ENCODE data around the gene ZNF385B. TPM values are rescaled to one million over a fixed set of nuclear protein-coding genes. Genes with fewer than 3 reads are reported as not detected.

The ZNF385B gene
- polyA plus RNA-seq, 1 donor (not counting 4 experiments of a cell fraction or from before 2014, with no cell fraction given) = 0.17 TPM

DNA sequence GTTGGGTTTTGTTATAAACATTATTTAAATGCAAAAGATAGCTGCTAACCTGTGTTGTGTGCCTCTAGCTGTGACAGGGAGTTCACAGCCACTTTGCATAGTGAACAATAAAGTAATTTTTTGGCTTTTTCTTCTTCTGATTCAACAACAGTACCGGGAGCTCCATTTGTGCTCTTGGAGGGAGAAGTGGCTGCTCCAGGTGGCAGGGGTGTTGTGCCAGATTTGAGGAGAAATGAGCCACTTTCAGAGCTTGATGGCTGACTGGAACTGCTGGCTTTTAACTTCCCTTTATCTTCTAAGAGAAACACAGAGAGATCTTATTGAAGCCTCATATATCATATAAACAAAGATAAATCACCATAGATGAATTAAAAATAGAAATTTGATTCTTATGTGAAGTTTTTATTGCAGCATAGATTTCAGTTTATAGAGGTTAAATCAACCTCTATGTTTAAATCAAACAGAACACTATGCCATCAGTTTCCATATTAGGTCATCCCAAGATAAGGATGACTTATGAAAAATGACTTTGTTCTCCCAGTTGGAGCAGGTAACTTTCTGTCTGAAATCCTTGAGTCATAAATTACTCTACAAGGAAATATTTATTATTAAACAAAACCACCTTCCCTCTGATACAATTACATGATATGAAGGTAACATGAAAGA, 414.8 kb downstream of the ZNF385B start:
- Histone ChIP-seq H4K20me1 (ENCODE audit: control insufficient read depth, extremely low read depth, insufficient read depth, low read length) (no peaks in the 10 kb centered on the region), H3K4me1 (ENCODE audit: control insufficient read depth, extremely low read depth, insufficient read depth, low read length) (peaks cover 45% of the 10 kb centered on the region), H3K4me3 (ENCODE audit: control insufficient read depth in 2 of 3, extremely low read depth in 1 of 3, insufficient read depth in 2 of 3, low read depth in 1 of 3, low read length in 3 of 3) (no peak overlapping the region), H3K9ac (ENCODE audit: control insufficient read depth, extremely low read depth, insufficient read depth, low read length) (peak overlapping the region; percentile 25), H3K4me2 (ENCODE audit: control insufficient read depth, extremely low read depth, insufficient read depth, low read depth, low read length) (peak overlapping the region; percentile 54), H3K9me1 (ENCODE audit: control insufficient read depth, extremely low read depth, insufficient read depth, low read length) (no peaks in the 10 kb centered on the region), H3K36me3 (ENCODE audit: control insufficient read depth in 2 of 2, extremely low read depth in 1 of 2, insufficient read depth in 2 of 2, low read length in 2 of 2) (no peaks in the 10 kb centered on the region), H3K79me2 (ENCODE audit: control insufficient read depth, insufficient read depth, low read length) (no peaks in the 10 kb centered on the region), H2AFZ (ENCODE audit: control insufficient read depth, low read length) (peak overlapping the region; percentile 68), H3K27ac (ENCODE audit: control insufficient read depth, insufficient read depth, low read length) (peak overlapping the region; percentile 40), H3K9me3 (ENCODE audit: control insufficient read depth, low read depth, low read length) (no peaks in the 10 kb centered on the region), H3K27me3 (ENCODE audit: control insufficient read depth, extremely low read depth, insufficient read depth, low read length) (no peaks in the 10 kb centered on the region)
- no peak for TF ChIP-seq EZH2 (IDR thresholded peaks at IDR 0.05; ENCODE audit: low read length)
- TF ChIP-seq, protein P1, sequence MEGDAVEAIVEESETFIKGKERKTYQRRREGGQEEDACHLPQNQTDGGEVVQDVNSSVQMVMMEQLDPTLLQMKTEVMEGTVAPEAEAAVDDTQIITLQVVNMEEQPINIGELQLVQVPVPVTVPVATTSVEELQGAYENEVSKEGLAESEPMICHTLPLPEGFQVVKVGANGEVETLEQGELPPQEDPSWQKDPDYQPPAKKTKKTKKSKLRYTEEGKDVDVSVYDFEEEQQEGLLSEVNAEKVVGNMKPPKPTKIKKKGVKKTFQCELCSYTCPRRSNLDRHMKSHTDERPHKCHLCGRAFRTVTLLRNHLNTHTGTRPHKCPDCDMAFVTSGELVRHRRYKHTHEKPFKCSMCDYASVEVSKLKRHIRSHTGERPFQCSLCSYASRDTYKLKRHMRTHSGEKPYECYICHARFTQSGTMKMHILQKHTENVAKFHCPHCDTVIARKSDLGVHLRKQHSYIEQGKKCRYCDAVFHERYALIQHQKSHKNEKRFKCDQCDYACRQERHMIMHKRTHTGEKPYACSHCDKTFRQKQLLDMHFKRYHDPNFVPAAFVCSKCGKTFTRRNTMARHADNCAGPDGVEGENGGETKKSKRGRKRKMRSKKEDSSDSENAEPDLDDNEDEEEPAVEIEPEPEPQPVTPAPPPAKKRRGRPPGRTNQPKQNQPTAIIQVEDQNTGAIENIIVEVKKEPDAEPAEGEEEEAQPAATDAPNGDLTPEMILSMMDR (optimal IDR thresholded peaks at IDR 0.05 in 1 of 3, IDR thresholded peaks at IDR 0.05 in 1 of 3, conservative IDR thresholded peaks at IDR 0.05 in 1 of 3; ENCODE audit: extremely low read depth in 1 of 3, insufficient read depth in 2 of 3, low read length in 3 of 3) = no peak
- FAIRE-seq = no peak
- dilution Hi-C loops (cut with MboI; ENCODE audit: extremely low pct_ligation_motif_present, low sequenced_read_pairs) = no loop called here
- DNase-seq (ENCODE audit: low read depth, low spot score) = no peak

DNA sequence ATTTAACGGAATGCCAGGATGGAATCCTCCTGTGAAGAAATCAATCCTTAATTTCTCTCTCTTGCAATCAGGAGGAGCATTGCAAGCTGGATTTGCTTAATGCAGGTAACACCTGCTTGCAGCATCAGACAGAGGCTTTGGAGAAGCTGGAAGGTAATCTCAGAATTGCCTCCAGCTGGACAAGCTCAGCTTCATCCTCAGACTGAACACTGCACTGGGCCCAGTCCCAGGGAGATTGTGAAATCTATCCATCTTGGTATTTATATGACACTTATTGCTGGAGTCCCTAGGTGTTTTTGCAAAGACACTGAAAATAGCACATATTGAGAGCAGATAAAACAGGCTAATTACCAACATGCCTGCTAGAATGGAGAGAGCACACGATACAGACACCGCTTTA, 417.4 kb downstream of the ZNF385B start:
- peak; percentile 36 for FAIRE-seq
- H2AFZ ChIP-seq (ENCODE audit: control insufficient read depth, low read length) = peak overlapping the region; percentile 82
- dilution Hi-C loops (cut with MboI; ENCODE audit: extremely low pct_ligation_motif_present, low sequenced_read_pairs) = no loop called here
- H3K9me3 ChIP-seq (ENCODE audit: control insufficient read depth, low read depth, low read length) = no peaks in the 10 kb centered on the region
- H3K9me1 ChIP-seq (ENCODE audit: control insufficient read depth, extremely low read depth, insufficient read depth, low read length) = no peaks in the 10 kb centered on the region
- H3K79me2 ChIP-seq (ENCODE audit: control insufficient read depth, insufficient read depth, low read length) = no peaks in the 10 kb centered on the region
- DNase-seq (ENCODE audit: low read depth, low spot score) = no peak
- no peak overlapping the region for H3K9ac ChIP-seq (ENCODE audit: control insufficient read depth, extremely low read depth, insufficient read depth, low read length)
- H3K4me3 ChIP-seq (ENCODE audit: control insufficient read depth in 2 of 3, extremely low read depth in 1 of 3, insufficient read depth in 2 of 3, low read depth in 1 of 3, low read length in 3 of 3) = no peak overlapping the region
- H3K27ac ChIP-seq (ENCODE audit: control insufficient read depth, insufficient read depth, low read length) = no peak overlapping the region
- H3K4me1 ChIP-seq (ENCODE audit: control insufficient read depth, extremely low read depth, insufficient read depth, low read length) = peaks cover 45% of the 10 kb centered on the region
- TF ChIP-seq, protein P1 (optimal IDR thresholded peaks at IDR 0.05 in 1 of 3, IDR thresholded peaks at IDR 0.05 in 1 of 3, conservative IDR thresholded peaks at IDR 0.05 in 1 of 3; ENCODE audit: extremely low read depth in 1 of 3, insufficient read depth in 2 of 3, low read length in 3 of 3) = no peak
- TF ChIP-seq EZH2 (IDR thresholded peaks at IDR 0.05; ENCODE audit: low read length) = no peak
- H3K36me3 ChIP-seq (ENCODE audit: control insufficient read depth in 2 of 2, extremely low read depth in 1 of 2, insufficient read depth in 2 of 2, low read length in 2 of 2) = no peaks in the 10 kb centered on the region
- H3K4me2 ChIP-seq (ENCODE audit: control insufficient read depth, extremely low read depth, insufficient read depth, low read depth, low read length) = peak overlapping the region; percentile 6
- H4K20me1 ChIP-seq (ENCODE audit: control insufficient read depth, extremely low read depth, insufficient read depth, low read length) = no peaks in the 10 kb centered on the region
- H3K27me3 ChIP-seq (ENCODE audit: control insufficient read depth, extremely low read depth, insufficient read depth, low read length) = no peaks in the 10 kb centered on the region
